H9 (cell line): ENCODE results near the gene TMTC1. TPM values are rescaled to one million over a fixed set of nuclear protein-coding genes. Genes with fewer than 3 reads are reported as not detected.
A peak's percentile ranks its signal among the peaks of the same experiment; 100 is the strongest.

Experiments used
- DNase-seq: peaks from one replicate; pipeline ENCODE4 v3.0.0-alpha.2; 2017
- H2AFZ ChIP-seq: one replicate; pipeline ENCODE4 v1.6.1; 2013; ENCODE audit warnings: mild to moderate bottlenecking, low read length, control low read depth, moderate library complexity
- H2AK5ac ChIP-seq: 2 replicates; pipeline ENCODE4 v1.6.1; 2013; ENCODE audit warnings: low read length, control low read depth, mixed read lengths; ENCODE audit not compliant: insufficient read length
- H2BK120ac ChIP-seq: one replicate; pipeline ENCODE4 v1.6.1; 2013; ENCODE audit warnings: low read depth, mild to moderate bottlenecking, low read length, control low read depth, inconsistent platforms; ENCODE audit not compliant: poor library complexity, severe bottlenecking
- H2BK12ac ChIP-seq: 2 replicates; pipeline ENCODE4 v1.6.1; 2013; ENCODE audit warnings: low read length, control low read depth, mixed read lengths, low read depth; ENCODE audit not compliant: insufficient read length
- H2BK15ac ChIP-seq: 2 replicates; pipeline ENCODE4 v1.6.1; 2013; ENCODE audit warnings: low read depth, low read length, control low read depth
- H2BK20ac ChIP-seq: one replicate; pipeline ENCODE4 v1.6.1; 2013; ENCODE audit warnings: low read depth, mild to moderate bottlenecking, low read length, control low read depth, inconsistent platforms; ENCODE audit not compliant: poor library complexity, severe bottlenecking
- H2BK5ac ChIP-seq: 2 replicates; pipeline ENCODE4 v1.6.1; 2013; ENCODE audit warnings: low read length, control low read depth, mixed read lengths; ENCODE audit not compliant: insufficient read length
- H3K14ac ChIP-seq: 2 replicates; pipeline ENCODE4 v1.6.1; 2013; ENCODE audit warnings: low read length, control low read depth; ENCODE audit not compliant: insufficient read depth
- H3K18ac ChIP-seq: 2 replicates; pipeline ENCODE4 v1.6.1; 2013; ENCODE audit warnings: low read depth, mild to moderate bottlenecking, mixed read lengths, low read length, control low read depth; ENCODE audit not compliant: insufficient read length
- H3K23ac ChIP-seq: 2 replicates; pipeline ENCODE4 v1.6.1; 2013; ENCODE audit warnings: low read length, control low read depth, mixed read lengths, low read depth; ENCODE audit not compliant: insufficient read length
- H3K23me2 ChIP-seq: 2 replicates; pipeline ENCODE4 v1.6.1; 2013; ENCODE audit warnings: low read depth, mild to moderate bottlenecking, mixed read lengths, low read length, control low read depth; ENCODE audit not compliant: insufficient read length, poor library complexity, severe bottlenecking
- H3K27ac ChIP-seq: 2 replicates; pipeline ENCODE4 v1.5.1; 2013; ENCODE audit warnings: low read length, control low read depth, mixed read lengths, low read depth; ENCODE audit not compliant: insufficient read length
- H3K27me3 ChIP-seq: 2 replicates; pipeline ENCODE4 v1.6.1; 2013; ENCODE audit warnings: low read length, control low read depth, inconsistent platforms; ENCODE audit not compliant: insufficient read depth
- H3K4ac ChIP-seq: 2 replicates; pipeline ENCODE4 v1.6.1; 2013; ENCODE audit warnings: low read depth, mild to moderate bottlenecking, control low read depth, inconsistent platforms, low read length, moderate library complexity
- H3K4me1 ChIP-seq: 2 replicates; pipeline ENCODE4 v1.6.1; 2013; ENCODE audit warnings: low read length, control low read depth, inconsistent platforms; ENCODE audit not compliant: insufficient read depth
- H3K4me2 ChIP-seq: 2 replicates; pipeline ENCODE4 v1.6.1; 2013; ENCODE audit warnings: low read length, control low read depth, mixed read lengths; ENCODE audit not compliant: insufficient read length, insufficient read depth
- H3K56ac ChIP-seq: 2 replicates; pipeline ENCODE4 v1.6.1; 2013; ENCODE audit warnings: low read depth, mild to moderate bottlenecking, mixed read lengths, low read length, control low read depth; ENCODE audit not compliant: insufficient read length
- H3K79me1 ChIP-seq: 2 replicates; pipeline ENCODE4 v1.6.1; 2013; ENCODE audit warnings: low read depth, mild to moderate bottlenecking, moderate library complexity, low read length, control low read depth, inconsistent platforms; ENCODE audit not compliant: insufficient read depth, poor library complexity, severe bottlenecking
- H3K79me2 ChIP-seq: 2 replicates; pipeline ENCODE4 v1.6.1; 2013; ENCODE audit warnings: low read length, control low read depth, inconsistent platforms; ENCODE audit not compliant: insufficient read depth
- H3K9ac ChIP-seq: 2 replicates; pipeline ENCODE4 v1.6.1; 2013; ENCODE audit warnings: low read length, control low read depth, mixed read lengths; ENCODE audit not compliant: insufficient read length; ENCODE audit errors: extremely low read depth
- H3K9me3 ChIP-seq: one replicate; pipeline ENCODE4 v1.6.1; 2013; ENCODE audit warnings: low read depth, low read length, inconsistent platforms; ENCODE audit not compliant: control insufficient read depth
- H3T11ph ChIP-seq: one replicate; pipeline ENCODE4 v1.6.1; 2013; ENCODE audit warnings: mild to moderate bottlenecking, low read length, control low read depth, inconsistent platforms
- H4K20me1 ChIP-seq: one replicate; pipeline ENCODE4 v1.6.1; 2013; ENCODE audit not compliant: control insufficient read depth, insufficient read length, insufficient read depth
- H4K5ac ChIP-seq: 2 replicates; pipeline ENCODE4 v1.6.1; 2013; ENCODE audit warnings: low read depth, mild to moderate bottlenecking, mixed read lengths, low read length, control low read depth; ENCODE audit not compliant: insufficient read length
- H4K8ac ChIP-seq: replicated peaks from 2 replicates; pipeline ENCODE4 v1.6.1; 2013; ENCODE audit warnings: low read length, control low read depth, mixed read lengths, low read depth; ENCODE audit not compliant: insufficient read length
- H4K91ac ChIP-seq: 2 replicates; pipeline ENCODE4 v1.6.1; 2013; ENCODE audit warnings: low read depth, mild to moderate bottlenecking, moderate library complexity, mixed read lengths, low read length, control low read depth; ENCODE audit not compliant: insufficient read length
- H3K27ac Mint-ChIP-seq, 3 experiments: 2 replicates in 2 of 3; 3 replicates in 1 of 3; pipeline ENCODE4 v1.8.0; 2020 to 2021; ENCODE audit warnings: mixed read lengths in 3 of 3, mild to moderate bottlenecking in 1 of 3, moderate library complexity in 1 of 3
- H3K27me3 Mint-ChIP-seq: 2 replicates; pipeline ENCODE4 v1.8.0; 2021; ENCODE audit warnings: low read depth, mild to moderate bottlenecking, moderate library complexity, mixed read lengths
- H3K36me3 Mint-ChIP-seq, 3 experiments: 2 replicates in 2 of 3; 3 replicates in 1 of 3; pipeline ENCODE4 v1.8.0; 2020 to 2021; ENCODE audit warnings: low read depth in 3 of 3, mixed read lengths in 3 of 3; ENCODE audit not compliant: insufficient read depth in 1 of 3
- H3K4me1 Mint-ChIP-seq, 2 experiments: 2 replicates each; pipeline ENCODE4 v1.8.0; 2020; ENCODE audit warnings: mixed read lengths in 2 of 2
- H3K4me3 Mint-ChIP-seq, 2 experiments: 2 replicates in 1 of 2; 3 replicates in 1 of 2; pipeline ENCODE4 v1.8.0; 2020 to 2021; ENCODE audit warnings: mild to moderate bottlenecking in 2 of 2, mixed read lengths in 2 of 2, moderate library complexity in 1 of 2
- H3K9me3 Mint-ChIP-seq, 2 experiments: 2 replicates in 1 of 2; 3 replicates in 1 of 2; pipeline ENCODE4 v1.8.0; 2020; ENCODE audit warnings: mild to moderate bottlenecking in 2 of 2, mixed read lengths in 2 of 2, moderate library complexity in 1 of 2
- CTCF ChIP-seq: fragments of 200-600 bp; sonication (generic); conservative IDR thresholded peaks from 3 replicates; pipeline ENCODE4 v1.8.0; 2021; ENCODE audit warnings: antibody characterized with exemption, mild to moderate bottlenecking
- WGBS: extraction: QIAGEN DNeasy Blood & Tissue Kit; methylation state at CpG from one replicate; pipeline ENCODE4 v1.1.7; 2013; ENCODE audit warnings: missing lambda C conversion rate, low lambda C conversion rate, mixed read lengths; ENCODE audit not compliant: insufficient read length; ENCODE audit errors: extremely low coverage; 5-methylcytosine and 5-hydroxymethylcytosine counted together
- total RNA-seq: library from RNA; stranded (reverse); gene quantifications from 2 replicates; pipeline ENCODE4 v1.2.1, GENCODE V29; 2021

TMTC1 gene
- total RNA-seq, 1 experiment from 2014 or later = 16.1 TPM

- H3K4me1 Mint-ChIP-seq = peaks cover 29 to 33% of the 10 kb centered on the region in 2 experiments
- H4K91ac ChIP-seq = no peak overlapping the region
- peaks cover 6% of the 10 kb centered on the region; the same call in 1 of the 2 replicates for H3K4me1 ChIP-seq
- H3K4me2 ChIP-seq = no peak overlapping the region
- H3K79me2 ChIP-seq = no peaks in the 10 kb centered on the region
- H3K56ac ChIP-seq = no peak overlapping the region
- DNase-seq = no peak
- no peaks in the 10 kb centered on the region for H3K79me1 ChIP-seq
- H3K23ac ChIP-seq = no peak overlapping the region
- H2BK15ac ChIP-seq = no peak overlapping the region
- H4K8ac ChIP-seq = no peak overlapping the region
- H2BK5ac ChIP-seq = no peak overlapping the region
- no peak overlapping the region for H2BK20ac ChIP-seq
- WGBS = 100% methylated on average over 1 of the region's 3 CpGs
- no peak overlapping the region for H2AFZ ChIP-seq
- no peak overlapping the region for H2BK120ac ChIP-seq
- no peak overlapping the region for H2BK12ac ChIP-seq
- H4K5ac ChIP-seq = no peak overlapping the region
- no peak overlapping the region for H3K27ac ChIP-seq
- no peak for TF ChIP-seq CTCF
- no peak overlapping the region for H3K14ac ChIP-seq
- H3K9me3 ChIP-seq = no peaks in the 10 kb centered on the region
- peaks cover 0 to 10% (median 0%) of the 10 kb centered on the region in 3 experiments; a peak in 1 of 7 replicates for H3K36me3 Mint-ChIP-seq
- H3K27ac Mint-ChIP-seq = peak overlapping the region in 1 of 3 experiments; percentile 14; a peak in 1 of 7 replicates
- no peak overlapping the region for H3K4me3 Mint-ChIP-seq
- no peak overlapping the region for H2AK5ac ChIP-seq
- H3K4ac ChIP-seq = no peak overlapping the region
- H3K18ac ChIP-seq = no peak overlapping the region
- H3K9ac ChIP-seq = no peak overlapping the region
- H3T11ph ChIP-seq = no peak overlapping the region
- no peaks in the 10 kb centered on the region; a peak in 1 of 5 replicates for H3K9me3 Mint-ChIP-seq
- H3K23me2 ChIP-seq = no peaks in the 10 kb centered on the region
- H3K27me3 ChIP-seq = no peaks in the 10 kb centered on the region
- H3K27me3 Mint-ChIP-seq = no peaks in the 10 kb centered on the region
- no peaks in the 10 kb centered on the region for H4K20me1 ChIP-seq
Observed at GRCh38 chr12:29692237-29692636, 91.5 kb downstream of the TMTC1 start.
